ENCODE data around the gene MAP3K3. TPM values are rescaled to one million over a fixed set of nuclear protein-coding genes. Genes with fewer than 3 reads are reported as not detected.

Gene MAP3K3
- total RNA-seq, 2 donors from 2014 or later = 44.0 to 72.0 TPM

GRCh38 chr17:63613663-63614062 is 8.6 kb upstream of the MAP3K3 start:
- H3K36me3 ChIP-seq = no peaks in the 10 kb centered on the region
- H3K9me3 ChIP-seq = no peaks in the 10 kb centered on the region
- no peak overlapping the region for H3K4me3 ChIP-seq
- TF ChIP-seq, protein P1, sequence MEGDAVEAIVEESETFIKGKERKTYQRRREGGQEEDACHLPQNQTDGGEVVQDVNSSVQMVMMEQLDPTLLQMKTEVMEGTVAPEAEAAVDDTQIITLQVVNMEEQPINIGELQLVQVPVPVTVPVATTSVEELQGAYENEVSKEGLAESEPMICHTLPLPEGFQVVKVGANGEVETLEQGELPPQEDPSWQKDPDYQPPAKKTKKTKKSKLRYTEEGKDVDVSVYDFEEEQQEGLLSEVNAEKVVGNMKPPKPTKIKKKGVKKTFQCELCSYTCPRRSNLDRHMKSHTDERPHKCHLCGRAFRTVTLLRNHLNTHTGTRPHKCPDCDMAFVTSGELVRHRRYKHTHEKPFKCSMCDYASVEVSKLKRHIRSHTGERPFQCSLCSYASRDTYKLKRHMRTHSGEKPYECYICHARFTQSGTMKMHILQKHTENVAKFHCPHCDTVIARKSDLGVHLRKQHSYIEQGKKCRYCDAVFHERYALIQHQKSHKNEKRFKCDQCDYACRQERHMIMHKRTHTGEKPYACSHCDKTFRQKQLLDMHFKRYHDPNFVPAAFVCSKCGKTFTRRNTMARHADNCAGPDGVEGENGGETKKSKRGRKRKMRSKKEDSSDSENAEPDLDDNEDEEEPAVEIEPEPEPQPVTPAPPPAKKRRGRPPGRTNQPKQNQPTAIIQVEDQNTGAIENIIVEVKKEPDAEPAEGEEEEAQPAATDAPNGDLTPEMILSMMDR (IDR thresholded peaks at IDR 0.05) = no peak
- no peaks in the 10 kb centered on the region for H3K27me3 ChIP-seq (replicated peaks; ENCODE audit: insufficient read depth)
- no peak overlapping the region for H3K27ac ChIP-seq
- intact Hi-C loops (cut with DNase I) = loop anchor here (5.0 kb wide), 1 partner anchor 186 kb away; no protein-coding TSS in a partner anchor
- no peak for DNase-seq (ENCODE audit: low spot score)
- WGBS = 88% methylated on average over 2 of the region's 2 CpGs
- no peaks in the 10 kb centered on the region for H3K4me1 ChIP-seq (replicated peaks)

DNA sequence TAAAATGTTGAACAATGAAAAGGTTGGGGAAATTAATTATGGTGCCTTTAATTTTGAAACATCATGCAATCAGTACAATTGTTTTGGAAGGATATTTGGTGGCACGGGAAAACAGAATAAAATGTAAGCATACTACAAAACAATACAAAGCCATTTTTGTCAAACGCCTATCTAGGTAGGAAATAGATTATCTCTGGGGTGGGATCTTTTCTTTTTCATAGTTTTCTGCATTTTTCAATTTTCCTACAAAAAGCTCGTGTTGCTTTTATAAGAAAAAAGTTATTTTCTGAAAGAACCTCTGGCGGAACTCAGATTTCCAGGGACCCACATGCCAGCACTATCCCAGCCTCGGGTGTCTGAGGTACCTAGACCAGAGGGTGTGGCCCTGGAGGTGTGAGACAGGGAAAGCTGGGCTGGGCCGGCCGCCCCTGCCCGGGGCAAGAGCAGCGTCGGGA is 961 bp upstream of the MAP3K3 start:
- peaks cover 4% of the 10 kb centered on the region for H3K4me1 ChIP-seq (replicated peaks)
- no peak for DNase-seq (ENCODE audit: low spot score)
- peak overlapping the region; percentile 80 to 87 for H3K27ac ChIP-seq
- WGBS = 8% methylated on average over 10 of the region's 10 CpGs
- H3K4me3 ChIP-seq = peak overlapping the region; percentile 55 to 78
- H3K36me3 ChIP-seq = no peaks in the 10 kb centered on the region
- TF ChIP-seq POLR2AphosphoS5 (IDR thresholded peaks at IDR 0.05) = no peak
- no peak for TF ChIP-seq POLR2A (IDR thresholded peaks at IDR 0.05)
- TF ChIP-seq, protein P1 (IDR thresholded peaks at IDR 0.05) = no peak
- H3K27me3 ChIP-seq (replicated peaks; ENCODE audit: insufficient read depth) = no peaks in the 10 kb centered on the region
- intact Hi-C loops (cut with DNase I) = loop anchor here (5.0 kb wide), 3 partner anchors 69 to 226 kb away; partner anchors contain the start of gene DCAF7
- no peaks in the 10 kb centered on the region for H3K9me3 ChIP-seq

DNA sequence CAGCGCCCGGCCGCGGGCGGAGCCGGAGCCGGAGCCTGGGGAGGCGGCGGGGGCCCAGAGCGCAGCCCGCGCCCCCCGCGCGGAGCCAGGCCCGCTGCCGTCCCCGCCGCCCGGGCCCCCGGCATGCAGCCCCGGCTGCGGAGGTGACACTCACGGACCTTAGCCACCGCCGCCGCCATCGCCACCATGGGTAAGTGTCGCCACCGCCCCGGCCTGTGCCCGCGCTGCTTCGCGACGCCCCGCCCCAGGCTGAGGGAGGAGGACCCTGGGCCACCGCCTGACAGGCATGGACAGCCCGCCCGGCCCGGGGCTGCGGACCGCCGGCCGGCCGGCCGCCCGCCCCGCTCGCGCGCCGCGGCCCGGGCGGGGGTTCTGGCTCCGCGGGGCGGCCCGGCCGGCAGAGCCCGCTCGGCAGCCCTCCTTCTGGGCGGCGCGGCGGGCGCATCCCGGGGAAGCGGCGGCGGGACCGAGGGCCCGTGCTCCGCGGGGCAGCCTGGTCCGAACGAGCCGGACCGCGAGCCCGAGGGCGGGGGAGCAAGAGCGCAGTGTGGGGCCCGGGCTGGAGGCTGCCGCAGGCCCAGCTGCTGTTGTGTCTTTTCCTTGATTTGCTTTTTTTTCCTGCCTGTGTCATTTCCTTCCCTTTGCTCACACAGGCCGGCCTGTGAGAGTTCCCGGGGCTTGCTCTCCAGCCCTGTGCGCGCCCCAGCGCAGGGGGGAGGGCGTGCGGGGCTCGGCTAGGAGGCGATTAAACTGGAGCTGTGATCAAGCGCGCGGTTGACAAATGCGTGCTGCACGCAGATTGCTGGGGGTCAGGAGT is 565 bp downstream of the MAP3K3 start:
- peak overlapping the region; percentile 76 to 87 for H3K27ac ChIP-seq
- intact Hi-C loops (cut with DNase I) = loop anchor here (5.0 kb wide), 3 partner anchors 70 to 225 kb away; partner anchors contain the start of gene DCAF7
- peak; percentile 49 for DNase-seq (ENCODE audit: low spot score)
- peaks cover 11% of the 10 kb centered on the region for H3K4me1 ChIP-seq (replicated peaks)
- WGBS = under 1% methylated on average over 25 of the region's 100 CpGs
- no peaks in the 10 kb centered on the region for H3K9me3 ChIP-seq
- TF ChIP-seq POLR2AphosphoS5 (IDR thresholded peaks at IDR 0.05) (no peak), POLR2A (IDR thresholded peaks at IDR 0.05) (no peak)
- TF ChIP-seq, protein P1 (IDR thresholded peaks at IDR 0.05) = no peak
- no peaks in the 10 kb centered on the region for H3K27me3 ChIP-seq (replicated peaks; ENCODE audit: insufficient read depth)
- no peaks in the 10 kb centered on the region for H3K36me3 ChIP-seq
- H3K4me3 ChIP-seq = peak overlapping the region; percentile 55 to 78

- TF ChIP-seq POLR2A (IDR thresholded peaks at IDR 0.05) (no peak), POLR2AphosphoS5 (IDR thresholded peaks at IDR 0.05) (no peak)
- TF ChIP-seq, protein P1 (IDR thresholded peaks at IDR 0.05) = no peak
- WGBS = 25% methylated on average over 7 of the region's 7 CpGs
- H3K4me3 ChIP-seq = peak overlapping the region; percentile 55 to 78
- H3K4me1 ChIP-seq (replicated peaks) = peaks cover 11% of the 10 kb centered on the region
- intact Hi-C loops (cut with DNase I) = loop anchor here (5.0 kb wide), 3 partner anchors 72 to 223 kb away; partner anchors contain the start of gene DCAF7
- H3K27me3 ChIP-seq (replicated peaks; ENCODE audit: insufficient read depth) = no peaks in the 10 kb centered on the region
- H3K9me3 ChIP-seq = no peaks in the 10 kb centered on the region
- no peak for DNase-seq (ENCODE audit: low spot score)
- no peaks in the 10 kb centered on the region for H3K36me3 ChIP-seq
- H3K27ac ChIP-seq = peak overlapping the region in 1 of 2 donors; percentile 27
Measured at GRCh38 chr17:63623786-63624530, 1.7 kb downstream of the MAP3K3 start.
